ENCODE data around the gene RRM2. TPM values are rescaled to one million over a fixed set of nuclear protein-coding genes. Genes with fewer than 3 reads are reported as not detected.

The RRM2 gene
- total RNA-seq, 1 donor from 2014 or later = 2.1 TPM

DNA sequence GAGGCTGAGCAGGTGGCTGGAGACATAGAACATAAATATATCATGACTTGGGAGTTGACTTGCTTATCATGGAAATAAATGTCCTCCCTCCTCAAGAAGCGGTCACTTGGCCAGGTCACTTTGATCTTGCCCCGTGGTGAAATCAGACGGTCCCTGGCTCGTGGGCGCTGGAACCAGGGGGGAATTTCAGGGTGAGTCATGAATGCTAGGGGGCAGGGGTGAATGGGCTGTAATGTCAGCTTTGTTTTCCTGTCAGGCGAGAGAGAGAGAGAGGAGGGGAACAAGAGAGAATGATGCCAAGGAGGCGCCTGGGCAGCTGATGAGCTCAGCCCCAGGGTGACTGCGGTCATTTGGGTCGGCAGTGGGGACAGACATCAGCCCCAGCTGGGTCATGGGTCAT, 47.7 kb downstream of the RRM2 start:
- Histone ChIP-seq H3K27ac (replicated peaks) (no peak overlapping the region), H3K4me1 (no peaks in the 10 kb centered on the region), H3K27me3 (ENCODE audit: low read depth) (no peaks in the 10 kb centered on the region), H3K36me3 (no peaks in the 10 kb centered on the region), H3K4me3 (no peak overlapping the region), H3K9me3 (replicated peaks) (no peaks in the 10 kb centered on the region)
- intact Hi-C loops (cut with micrococcal nuclease) = no loop called here
- no peak for DNase-seq
- TF ChIP-seq CTCF (IDR thresholded peaks at IDR 0.05; ENCODE audit: borderline replicate concordance) = no peak

DNA sequence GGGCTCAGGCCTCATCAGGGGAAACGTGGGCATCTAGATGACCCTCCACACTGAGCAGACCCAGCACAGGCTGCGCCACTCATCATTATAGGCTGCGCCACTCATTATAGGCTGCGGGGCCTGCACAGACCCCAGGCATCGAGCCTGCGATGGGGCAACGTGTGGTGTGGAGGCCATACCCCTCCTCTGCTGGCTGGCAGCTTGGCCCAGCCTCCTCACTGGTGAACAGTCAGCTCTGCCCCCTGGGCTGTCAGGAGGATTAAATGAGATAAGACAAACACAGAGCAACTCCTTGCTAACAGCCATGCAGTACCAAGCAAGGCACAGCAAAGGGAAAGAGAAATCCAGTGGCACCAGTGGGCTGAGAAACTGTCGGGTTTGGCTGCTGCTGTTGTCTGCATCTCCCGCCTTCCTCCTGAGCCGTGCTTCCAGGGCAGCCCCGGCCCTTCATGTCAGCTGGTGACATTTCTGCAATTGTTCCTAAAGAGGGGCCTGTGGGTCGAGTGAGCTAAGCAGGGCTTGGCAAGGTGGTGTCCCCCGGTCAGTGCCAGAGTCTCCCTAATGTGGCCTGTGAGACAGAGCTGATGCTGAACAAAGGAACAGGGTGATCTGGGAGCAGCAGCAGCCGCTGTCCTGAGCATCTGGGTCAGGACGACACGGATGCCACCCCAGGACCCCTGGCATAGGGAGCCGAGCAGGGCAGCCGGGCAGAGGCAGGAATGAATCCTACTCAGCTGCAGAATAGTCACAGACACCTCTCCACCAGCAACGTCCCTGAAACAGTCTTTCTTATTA, 48.7 kb downstream of the RRM2 start:
- no peaks in the 10 kb centered on the region for H3K36me3 ChIP-seq
- no peak overlapping the region for H3K27ac ChIP-seq (replicated peaks)
- intact Hi-C loops (cut with micrococcal nuclease) = no loop called here
- no peak for TF ChIP-seq CTCF (IDR thresholded peaks at IDR 0.05; ENCODE audit: borderline replicate concordance)
- no peaks in the 10 kb centered on the region for H3K9me3 ChIP-seq (replicated peaks)
- DNase-seq = no peak
- H3K27me3 ChIP-seq (ENCODE audit: low read depth) = no peaks in the 10 kb centered on the region
- no peak overlapping the region for H3K4me3 ChIP-seq
- no peaks in the 10 kb centered on the region for H3K4me1 ChIP-seq

DNA sequence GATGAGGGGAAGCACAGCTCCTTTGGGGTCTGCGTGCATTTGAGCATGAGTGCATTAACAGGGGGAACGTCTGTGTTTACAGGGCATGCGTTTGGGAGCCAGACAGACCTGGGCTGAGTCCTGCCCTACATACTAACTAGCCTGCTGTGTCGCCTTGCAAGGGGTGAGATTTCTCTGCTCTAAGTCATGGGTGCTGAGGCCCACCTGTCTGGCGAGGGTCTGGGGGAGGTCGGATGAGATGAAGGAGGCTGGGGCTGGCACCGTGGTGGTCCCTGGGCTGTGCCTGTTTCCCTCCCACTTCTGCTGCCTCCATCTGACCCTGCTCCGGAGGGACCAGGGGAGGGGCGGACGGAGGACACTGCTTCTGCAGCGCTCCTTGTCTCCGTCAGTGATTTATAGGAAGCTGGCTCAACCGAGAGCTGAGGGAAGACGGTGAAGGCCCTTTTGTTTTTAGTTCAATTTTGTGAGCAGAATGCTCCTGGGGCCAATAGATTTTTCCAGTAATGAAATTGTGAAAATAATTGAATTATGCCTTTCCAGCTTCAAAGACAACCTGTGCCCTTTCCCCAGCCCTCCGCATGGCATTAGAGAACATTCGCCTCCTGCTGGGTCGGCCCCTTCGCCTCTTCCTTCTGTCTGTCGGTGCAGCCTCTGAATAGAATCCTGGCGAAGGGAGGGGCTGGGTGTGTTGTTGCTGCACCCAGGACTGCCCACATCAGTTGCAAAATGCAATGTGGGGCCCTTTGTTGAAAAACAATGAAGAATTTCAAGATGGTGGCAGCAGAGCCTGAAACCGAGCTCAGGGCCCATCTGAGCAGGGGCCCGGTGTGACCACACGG, 49.7 kb downstream of the RRM2 start:
- Histone ChIP-seq H3K27me3 (ENCODE audit: low read depth) (no peaks in the 10 kb centered on the region), H3K27ac (replicated peaks) (no peak overlapping the region), H3K4me1 (no peaks in the 10 kb centered on the region), H3K36me3 (no peaks in the 10 kb centered on the region), H3K9me3 (replicated peaks) (no peaks in the 10 kb centered on the region), H3K4me3 (no peak overlapping the region)
- DNase-seq = no peak
- TF ChIP-seq CTCF (IDR thresholded peaks at IDR 0.05; ENCODE audit: borderline replicate concordance) = no peak
- intact Hi-C loops (cut with micrococcal nuclease) = no loop called here

- Histone ChIP-seq H3K4me3 (no peak overlapping the region), H3K27ac (replicated peaks) (no peak overlapping the region), H3K27me3 (ENCODE audit: low read depth) (no peaks in the 10 kb centered on the region), H3K4me1 (no peaks in the 10 kb centered on the region), H3K9me3 (replicated peaks) (no peaks in the 10 kb centered on the region), H3K36me3 (no peaks in the 10 kb centered on the region)
- no peak for DNase-seq
- intact Hi-C loops (cut with micrococcal nuclease) = no loop called here
- TF ChIP-seq CTCF (IDR thresholded peaks at IDR 0.05; ENCODE audit: borderline replicate concordance) = no peak
Measured at GRCh38 chr2:10173258-10174005, 50.9 kb downstream of the RRM2 start.

GRCh38 chr2:10174173-10174572, 51.6 kb downstream of the RRM2 start:
- Histone ChIP-seq H3K4me3 (no peak overlapping the region), H3K27me3 (ENCODE audit: low read depth) (no peaks in the 10 kb centered on the region), H3K36me3 (no peaks in the 10 kb centered on the region), H3K27ac (replicated peaks) (no peak overlapping the region), H3K9me3 (replicated peaks) (no peaks in the 10 kb centered on the region), H3K4me1 (no peaks in the 10 kb centered on the region)
- intact Hi-C loops (cut with micrococcal nuclease) = no loop called here
- TF ChIP-seq CTCF (IDR thresholded peaks at IDR 0.05; ENCODE audit: borderline replicate concordance) = no peak
- DNase-seq = no peak
